ENCODE data around the gene RNU6-9.

GRCh38 chr19:852136-853013 lies 40.9 kb upstream of the RNU6-9 start, which contains the start of gene ELANE:
- TF ChIP-seq EP300 (IDR thresholded peaks at IDR 0.05) (no peak), POLR2A (IDR thresholded peaks at IDR 0.05) (no peak), CTCF (IDR thresholded peaks at IDR 0.05) (no peak), POLR2AphosphoS5 (IDR thresholded peaks at IDR 0.05) (no peak)
